ENCODE measurements around the gene IFNGR2. TPM values are rescaled to one million over a fixed set of nuclear protein-coding genes. Genes with fewer than 3 reads are reported as not detected.

Gene IFNGR2
- total and polyA plus RNA-seq, 2 of the 8 experiments (the other 6 are each of a cell fraction or from before 2014, with no cell fraction given): 36.0 to 46.4 TPM

GRCh38 chr21:33418691-33419090, 15.5 kb downstream of the IFNGR2 start (continued):
- TF ChIP-seq CHD7 (IDR thresholded peaks at IDR 0.05; ENCODE audit: insufficient replicate concordance, low read length) (no peak), SIN3A (conservative IDR thresholded peaks at IDR 0.05 in 1 of 2, IDR thresholded peaks at IDR 0.05 in 1 of 2; ENCODE audit: low read depth in 1 of 2, low read length in 2 of 2) (no peak), RNF2 (IDR thresholded peaks at IDR 0.05; ENCODE audit: borderline replicate concordance, low read depth, low read length, missing control alignments, poor library complexity, severe bottlenecking) (no peak), TAF7 (optimal IDR thresholded peaks at IDR 0.05; ENCODE audit: borderline replicate concordance, low read depth, low read length) (no peak), RXRA (IDR thresholded peaks at IDR 0.05; ENCODE audit: insufficient read depth, low read depth, low read length) (no peak), RBBP5 (IDR thresholded peaks at IDR 0.05; ENCODE audit: borderline replicate concordance, low read depth, low read length) (no peak), CREB1 (IDR thresholded peaks at IDR 0.05) (no peak), CBX8 (IDR thresholded peaks at IDR 0.05; ENCODE audit: borderline replicate concordance, low read depth, low read length) (no peak), YY1 (IDR thresholded peaks at IDR 0.05; ENCODE audit: low read depth, low read length) (no peak)
